HCT116 (cell line): ENCODE results near the gene CLCF1. TPM values are rescaled to one million over a fixed set of nuclear protein-coding genes. Genes with fewer than 3 reads are reported as not detected.

Experiments
- ATAC-seq: fragments of 200-7000 bp; cut with Tn5 transposase; 2 replicates; pipeline ENCODE4 v1.9.1; 2020; ENCODE audit warnings: mild to moderate bottlenecking, moderate library complexity
- BruUV-seq: library from RNA; stranded (reverse); fragments of 400-500 nt; replicated peaks from 2 replicates; lab custom pipeline; 2021; lab: Mats Ljungman, UMichigan
- CTCF ChIA-PET: fragments of 300-600 bp; sonication (Branson Sonifier 250); formaldehyde crosslinking; loops from one replicate; lab custom pipeline; 2021; ENCODE audit warnings: antibody characterized with exemption; lab: Charles Lee
- POLR2A ChIA-PET: fragments of 300-600, 350-600 bp; sonication (Branson Sonifier 250); formaldehyde crosslinking; loops from one replicate; lab custom pipeline; 2021; ENCODE audit warnings: antibody characterized with exemption; lab: Charles Lee
- RAD21 ChIA-PET, 2 experiments: fragments of 300-600 bp; sonication (Branson Sonifier 250); formaldehyde crosslinking; loops; one replicate each; lab custom pipeline; 2023; ENCODE audit warnings: low total read pairs in 2 of 2; ENCODE audit not compliant: uncharacterized antibody in 2 of 2, unreplicated experiment in 2 of 2, low non-redundant PET in 1 of 2; lab: Charles Lee
- DNase-seq: peaks from one replicate; pipeline ENCODE4 v3.0.0-alpha.2; 2010; ENCODE audit warnings: low read depth, low spot score
- H2AFZ ChIP-seq: fragments of 200-600 bp; shearing (Covaris generic), sonication (generic); 2 replicates; pipeline ENCODE4 v1.6.1; 2017; ENCODE audit warnings: low read depth, mixed run types, mixed read lengths, antibody characterized with exemption, low read length; ENCODE audit not compliant: poor library complexity, severe bottlenecking
- H3K27ac ChIP-seq: 2 replicates; pipeline ENCODE4 v1.5.1; 2012; ENCODE audit warnings: low read depth, low read length
- H3K27me3 ChIP-seq: fragments of 200-600 bp; sonication (generic); 2 replicates; pipeline ENCODE4 v1.6.1; 2016; ENCODE audit warnings: mixed run types, low read length, mixed read lengths; ENCODE audit not compliant: insufficient read depth
- H3K36me3 ChIP-seq, 2 experiments: fragments of 200-500 bp in 1 of 2; fragments of 200-600 bp in 1 of 2; sonication (Bioruptor generic) in 1 of 2; sonication (generic) in 1 of 2; 2 replicates each; pipeline versions ENCODE4 v1.5.1 to v1.6.1; 2014 to 2016; ENCODE audit warnings: low read length in 2 of 2, inconsistent platforms in 1 of 2, mixed read lengths in 1 of 2, mixed run types in 1 of 2; ENCODE audit not compliant: insufficient read depth in 2 of 2, control insufficient read depth in 1 of 2
- H3K4me1 ChIP-seq, 2 experiments: fragments of 200-600 bp in 1 of 2; sonication (generic) in 1 of 2; 2 replicates each; pipeline versions ENCODE4 v1.5.1 to v1.6.1; 2012 to 2017; ENCODE audit warnings: low read length in 2 of 2, inconsistent platforms in 1 of 2, mild to moderate bottlenecking in 1 of 2, mixed read lengths in 1 of 2, mixed run types in 1 of 2, moderate library complexity in 1 of 2; ENCODE audit not compliant: insufficient read depth in 2 of 2, control insufficient read depth in 1 of 2
- H3K4me2 ChIP-seq: fragments of 200-600 bp; sonication (generic); 2 replicates; pipeline ENCODE4 v1.6.1; 2017; ENCODE audit warnings: mixed run types, low read length, mixed read lengths
- H3K4me3 ChIP-seq, 2 experiments: fragments of 200-600 bp in 1 of 2; sonication (generic) in 1 of 2; replicated peaks in 1 of 2; 2 replicates each; pipeline ENCODE4 v1.5.1; 2011 to 2016; ENCODE audit warnings: low read length in 2 of 2, control low read depth in 1 of 2, low read depth in 1 of 2, mild to moderate bottlenecking in 1 of 2, mixed read lengths in 1 of 2, mixed run types in 1 of 2
- H3K79me2 ChIP-seq: fragments of 200-600 bp; sonication (generic); 2 replicates; pipeline ENCODE4 v1.6.1; 2017; ENCODE audit warnings: mild to moderate bottlenecking, mixed run types, low read length, moderate library complexity, mixed read lengths; ENCODE audit not compliant: insufficient read depth
- H3K9ac ChIP-seq: fragments of 200-600 bp; sonication (generic); 2 replicates; pipeline ENCODE4 v1.6.1; 2016; ENCODE audit warnings: low read length, mixed read lengths
- H3K9me2 ChIP-seq: fragments of 200-600 bp; sonication (generic), shearing (Covaris generic); 2 replicates; pipeline ENCODE4 v1.6.1; 2017; ENCODE audit warnings: mixed run types, mild to moderate bottlenecking, moderate library complexity; ENCODE audit not compliant: insufficient read depth
- H3K9me3 ChIP-seq, 2 experiments: fragments of 200-500 bp in 1 of 2; fragments of 200-600 bp in 1 of 2; sonication (Bioruptor generic) in 1 of 2; sonication (generic) in 1 of 2; 2 replicates each; pipeline ENCODE4 v1.6.1; 2014 to 2017; ENCODE audit warnings: low read length in 2 of 2, mixed read lengths in 2 of 2, inconsistent platforms in 1 of 2, low read depth in 1 of 2, mild to moderate bottlenecking in 1 of 2, mixed run types in 1 of 2, moderate library complexity in 1 of 2; ENCODE audit not compliant: control insufficient read depth in 1 of 2, insufficient read depth in 1 of 2
- H4K20me1 ChIP-seq: fragments of 200-600 bp; sonication (generic), shearing (Covaris generic); 2 replicates; pipeline ENCODE4 v1.6.1; 2017; ENCODE audit warnings: mixed run types, mild to moderate bottlenecking, moderate library complexity; ENCODE audit not compliant: insufficient read depth
- CEBPB ChIP-seq: IDR thresholded peaks from 2 replicates; pipeline ENCODE4 v1.6.1; 2012; ENCODE audit warnings: low read depth
- EGR1 ChIP-seq: IDR thresholded peaks from 2 replicates; pipeline ENCODE4 v1.6.1; 2012; ENCODE audit warnings: low read depth
- EZH2 ChIP-seq: fragments of 200-600 bp; sonication (generic); IDR thresholded peaks from 2 replicates; pipeline ENCODE4 v1.6.1; 2017; ENCODE audit warnings: antibody characterized with exemption, mixed run types
- FOSL1 ChIP-seq: IDR thresholded peaks from 2 replicates; pipeline ENCODE4 v1.6.1; 2012; ENCODE audit warnings: low read depth
- JUND ChIP-seq: IDR thresholded peaks from 2 replicates; pipeline ENCODE4 v1.6.1; 2012
- RAD21 ChIP-seq: IDR thresholded peaks from 2 replicates; pipeline ENCODE4 v1.6.1; 2012; ENCODE audit warnings: low read depth, mild to moderate bottlenecking
- SIN3A ChIP-seq: IDR thresholded peaks from 2 replicates; pipeline ENCODE4 v1.6.1; 2012; ENCODE audit warnings: low read depth
- SRF ChIP-seq: IDR thresholded peaks from 2 replicates; pipeline ENCODE4 v1.6.1; 2012; ENCODE audit warnings: low read depth
- YY1 ChIP-seq: IDR thresholded peaks from 2 replicates; pipeline ENCODE4 v1.6.1; 2011; ENCODE audit warnings: low read length, low read depth, moderate library complexity, mild to moderate bottlenecking; ENCODE audit not compliant: insufficient replicate concordance; ENCODE audit errors: extremely low read depth
- ZNF274 ChIP-seq: fragments of 200-500 bp; sonication (Bioruptor generic); IDR thresholded peaks from 2 replicates; pipeline ENCODE4 v1.6.1; 2014; ENCODE audit warnings: mild to moderate bottlenecking, low read depth, low read length, inconsistent platforms
- intact Hi-C: fragments of 100-400 bp; cut with micrococcal nuclease; formaldehyde crosslinking; loops from 2 replicates; pipeline ENCODE4 v1.10.0; 2022
- total RNA-seq: library from RNA; stranded (reverse); gene quantifications from one replicate; pipeline ENCODE4 v1.2.1, GENCODE V29; 2021; ENCODE audit not compliant: unreplicated experiment
- TF ChIP-seq, protein P1 (sequence below): IDR thresholded peaks from 2 replicates; pipeline ENCODE4 v1.6.1; 2012
- TF ChIP-seq, protein P2 (sequence below): IDR thresholded peaks from 2 replicates; pipeline ENCODE4 v1.6.1; 2012; ENCODE audit warnings: low read depth

Gene CLCF1
- total RNA-seq, 1 experiment from 2014 or later, result 12.2 TPM

DNA sequence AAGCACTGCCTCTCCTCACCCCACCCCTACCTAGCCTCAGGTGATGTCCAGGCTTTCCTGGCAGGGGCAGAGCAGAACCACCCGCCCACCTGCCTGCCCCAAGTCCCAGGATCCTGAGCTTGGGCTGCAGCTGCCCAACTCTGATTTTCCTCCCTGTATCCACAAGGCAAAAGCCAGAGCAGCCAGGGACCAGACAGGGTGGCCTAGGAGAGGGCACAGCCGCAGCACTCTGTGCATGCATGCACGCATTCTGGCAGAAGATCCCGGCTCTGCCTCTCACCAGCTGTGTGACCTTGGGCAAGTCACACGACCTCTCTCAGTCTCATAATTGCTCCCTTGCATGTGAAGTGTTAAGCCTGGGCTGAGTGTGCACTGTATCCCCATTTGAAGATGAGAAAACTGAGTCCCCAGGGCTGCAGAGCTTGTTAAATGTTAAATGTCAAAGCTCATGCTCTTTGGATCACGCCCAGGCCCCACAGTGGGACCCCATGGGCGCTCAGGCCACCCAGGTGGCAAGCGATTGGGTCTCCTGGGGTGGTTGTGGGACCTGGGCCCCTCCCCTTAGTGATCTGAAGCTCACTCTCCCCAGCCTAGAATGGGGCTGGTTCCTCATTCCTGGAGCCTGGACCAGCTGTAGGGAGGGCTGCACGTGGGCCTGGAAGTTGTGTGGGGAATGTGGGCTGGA is 39.2 kb upstream of the CLCF1 start:
- Histone ChIP-seq H3K27me3 (no peaks in the 10 kb centered on the region), H2AFZ (no peak overlapping the region), H3K9me2 (no peaks in the 10 kb centered on the region), H3K9me3 (no peaks in the 10 kb centered on the region), H3K4me3 (no peak overlapping the region), H3K27ac (no peak overlapping the region), H4K20me1 (no peaks in the 10 kb centered on the region), H3K4me1 (peaks cover 14 to 31% of the 10 kb centered on the region in 2 experiments; a peak in 3 of 4 replicates), H3K4me2 (no peak overlapping the region), H3K36me3 (no peaks in the 10 kb centered on the region), H3K79me2 (no peaks in the 10 kb centered on the region), H3K9ac (no peak overlapping the region)
- intact Hi-C loops, result no loop called here
- ATAC-seq (no peak), DNase-seq (no peak)
- BruUV-seq, result no TSS peak
- TF ChIP-seq RAD21 (no peak), SIN3A (no peak), ZNF274 (no peak), SRF (no peak), CEBPB (no peak), FOSL1 (no peak), EZH2 (no peak), JUND (no peak), EGR1 (no peak), YY1 (no peak)
- TF ChIP-seq, protein P1, sequence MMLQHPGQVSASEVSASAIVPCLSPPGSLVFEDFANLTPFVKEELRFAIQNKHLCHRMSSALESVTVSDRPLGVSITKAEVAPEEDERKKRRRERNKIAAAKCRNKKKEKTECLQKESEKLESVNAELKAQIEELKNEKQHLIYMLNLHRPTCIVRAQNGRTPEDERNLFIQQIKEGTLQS, result no peak
- TF ChIP-seq, protein P2, sequence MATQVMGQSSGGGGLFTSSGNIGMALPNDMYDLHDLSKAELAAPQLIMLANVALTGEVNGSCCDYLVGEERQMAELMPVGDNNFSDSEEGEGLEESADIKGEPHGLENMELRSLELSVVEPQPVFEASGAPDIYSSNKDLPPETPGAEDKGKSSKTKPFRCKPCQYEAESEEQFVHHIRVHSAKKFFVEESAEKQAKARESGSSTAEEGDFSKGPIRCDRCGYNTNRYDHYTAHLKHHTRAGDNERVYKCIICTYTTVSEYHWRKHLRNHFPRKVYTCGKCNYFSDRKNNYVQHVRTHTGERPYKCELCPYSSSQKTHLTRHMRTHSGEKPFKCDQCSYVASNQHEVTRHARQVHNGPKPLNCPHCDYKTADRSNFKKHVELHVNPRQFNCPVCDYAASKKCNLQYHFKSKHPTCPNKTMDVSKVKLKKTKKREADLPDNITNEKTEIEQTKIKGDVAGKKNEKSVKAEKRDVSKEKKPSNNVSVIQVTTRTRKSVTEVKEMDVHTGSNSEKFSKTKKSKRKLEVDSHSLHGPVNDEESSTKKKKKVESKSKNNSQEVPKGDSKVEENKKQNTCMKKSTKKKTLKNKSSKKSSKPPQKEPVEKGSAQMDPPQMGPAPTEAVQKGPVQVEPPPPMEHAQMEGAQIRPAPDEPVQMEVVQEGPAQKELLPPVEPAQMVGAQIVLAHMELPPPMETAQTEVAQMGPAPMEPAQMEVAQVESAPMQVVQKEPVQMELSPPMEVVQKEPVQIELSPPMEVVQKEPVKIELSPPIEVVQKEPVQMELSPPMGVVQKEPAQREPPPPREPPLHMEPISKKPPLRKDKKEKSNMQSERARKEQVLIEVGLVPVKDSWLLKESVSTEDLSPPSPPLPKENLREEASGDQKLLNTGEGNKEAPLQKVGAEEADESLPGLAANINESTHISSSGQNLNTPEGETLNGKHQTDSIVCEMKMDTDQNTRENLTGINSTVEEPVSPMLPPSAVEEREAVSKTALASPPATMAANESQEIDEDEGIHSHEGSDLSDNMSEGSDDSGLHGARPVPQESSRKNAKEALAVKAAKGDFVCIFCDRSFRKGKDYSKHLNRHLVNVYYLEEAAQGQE, result no peak
- RAD21 ChIA-PET, result interaction anchor here in 1 of 2 experiments (1.4 kb wide), 1 partner anchor 11 kb away, joined by 4 read pairs; the partner anchor contains the start of gene PPP1CA
- POLR2A ChIA-PET, result interaction anchor here (1.9 kb wide), 1 partner anchor 11 kb away, joined by 5 read pairs; the partner anchor contains the start of gene PPP1CA
- CTCF ChIA-PET, result interaction anchor here (1.1 kb wide), 1 partner anchor 11 kb away, joined by 3 read pairs; the partner anchor contains the start of gene PPP1CA
